Skeletal muscle tissue (tissue), 5 donors: ENCODE measurements around the gene SMKR1. TPM values are rescaled to one million over a fixed set of nuclear protein-coding genes. Genes with fewer than 3 reads are reported as not detected.

Experiments
- H3K27ac ChIP-seq: one replicate; pipeline ENCODE4 v1.7.0; 2013; ENCODE audit warnings: mild to moderate bottlenecking, low read depth, low read length, inconsistent platforms
- H3K27me3 ChIP-seq, 3 donors: one replicate each; pipeline ENCODE4 v1.7.0; 2013; ENCODE audit warnings: low read length in 3 of 3; ENCODE audit not compliant: control insufficient read depth in 3 of 3, insufficient read depth in 3 of 3
- H3K36me3 ChIP-seq, 3 donors: one replicate each; pipeline ENCODE4 v1.7.0; 2013; ENCODE audit warnings: low read length in 3 of 3; ENCODE audit not compliant: control insufficient read depth in 3 of 3, insufficient read depth in 3 of 3
- H3K4me1 ChIP-seq, 3 donors: one replicate each; pipeline ENCODE4 v1.7.0; 2013; ENCODE audit warnings: low read length in 3 of 3, mild to moderate bottlenecking in 3 of 3; ENCODE audit not compliant: control insufficient read depth in 3 of 3, insufficient read depth in 3 of 3
- H3K4me3 ChIP-seq, 3 donors: one replicate each; pipeline ENCODE4 v1.7.0; 2013; ENCODE audit warnings: low read length in 3 of 3
- H3K9ac ChIP-seq, 3 donors: one replicate each; pipeline ENCODE4 v1.7.0; 2013; ENCODE audit warnings: low read length in 3 of 3, mild to moderate bottlenecking in 3 of 3, moderate library complexity in 2 of 3, low read depth in 1 of 3
- H3K9me3 ChIP-seq, 3 donors: one replicate each; pipeline ENCODE4 v1.7.0; 2013; ENCODE audit warnings: low read length in 3 of 3; ENCODE audit not compliant: control insufficient read depth in 3 of 3
- small RNA-seq: library from RNA; depleted of rRNA; stranded (forward); fragments of <200 nt; gene quantifications from one replicate; pipeline ENCODE3, GENCODE V24; 2014
- total RNA-seq: library from RNA; depleted of rRNA; stranded (reverse); fragments of >200 nt; gene quantifications from one replicate; pipeline ENCODE4 v1.2.3, GENCODE V29; 2014
- donor health status: Osteomylitis.

Gene SMKR1
- total RNA-seq, 1 donor from 2014 or later, result not detected

GRCh38 chr7:129557686-129558481 is 55.6 kb downstream of the SMKR1 start:
- Histone ChIP-seq H3K4me3 (no peak overlapping the region), H3K9ac (no peak overlapping the region), H3K4me1 (no peaks in the 10 kb centered on the region), H3K9me3 (no peaks in the 10 kb centered on the region), H3K36me3 (no peaks in the 10 kb centered on the region), H3K27ac (no peak overlapping the region), H3K27me3 (peaks cover 4 to 6% (median 5%) of the 10 kb centered on the region in 3 donors)

- Histone ChIP-seq H3K9me3 (no peaks in the 10 kb centered on the region), H3K4me1 (no peaks in the 10 kb centered on the region), H3K36me3 (no peaks in the 10 kb centered on the region), H3K27ac (no peak overlapping the region), H3K9ac (no peak overlapping the region), H3K4me3 (no peak overlapping the region), H3K27me3 (peaks cover 0 to 6% (median 4%) of the 10 kb centered on the region in 3 donors)
Measured at GRCh38 chr7:129559564-129559963, 57.2 kb downstream of the SMKR1 start.

GRCh38 chr7:129560831-129561230 is 58.5 kb downstream of the SMKR1 start:
- no peaks in the 10 kb centered on the region for H3K36me3 ChIP-seq
- no peak overlapping the region for H3K4me3 ChIP-seq
- no peak overlapping the region for H3K9ac ChIP-seq
- H3K9me3 ChIP-seq, result no peaks in the 10 kb centered on the region
- H3K27ac ChIP-seq, result no peak overlapping the region
- H3K4me1 ChIP-seq, result no peaks in the 10 kb centered on the region
- H3K27me3 ChIP-seq, result peaks cover 0 to 3% (median 3%) of the 10 kb centered on the region in 3 donors

- peaks cover 0 to 2% (median 0%) of the 10 kb centered on the region in 3 donors for H3K27me3 ChIP-seq
- H3K4me3 ChIP-seq, result no peak overlapping the region
- no peak overlapping the region for H3K9ac ChIP-seq
- H3K27ac ChIP-seq, result no peak overlapping the region
- H3K9me3 ChIP-seq, result no peaks in the 10 kb centered on the region
- H3K36me3 ChIP-seq, result no peaks in the 10 kb centered on the region
- no peaks in the 10 kb centered on the region for H3K4me1 ChIP-seq
Measured at GRCh38 chr7:129561677-129562359, 59.5 kb downstream of the SMKR1 start.

Small RNA genes within 50 kb of the gene (small RNA-seq; reads per million reads assigned to genes)
- 0.07 reads per million for gene RNU1-72P
- gene SNRPGP3, result not detected

Other genes with a start within 250 kb of the SMKR1 start
- gene STRIP2, start 68.1 kb upstream of the SMKR1 start, total RNA-seq, result 5.2 TPM
- gene NRF1, start 109.2 kb downstream of the SMKR1 start, total RNA-seq, result 17.2 TPM